SK-N-SH (cell line): ENCODE results near the gene ITGAV.

Experiments
- CHD2 ChIP-seq: fragments of 150-350 bp; IDR thresholded peaks from 2 replicates; pipeline ENCODE4 v1.6.1; 2018; ENCODE audit warnings: low read length; ENCODE audit not compliant: partially characterized antibody
- GATA2 ChIP-seq: sonication (generic); formaldehyde crosslinking; IDR thresholded peaks from 2 replicates; pipeline ENCODE4 v1.5.0; 2020; ENCODE audit warnings: mild to moderate bottlenecking, missing genetic modification reagents
- RXRA ChIP-seq: IDR thresholded peaks from 2 replicates; pipeline ENCODE4 v1.4.0; 2012; ENCODE audit warnings: low read depth, mild to moderate bottlenecking, borderline replicate concordance
- SMC3 ChIP-seq: IDR thresholded peaks from 2 replicates; pipeline ENCODE4 v1.6.1; 2012; ENCODE audit warnings: low read depth, low read length, improper control_type of control experiment
- TF ChIP-seq, protein P1 (sequence below): fragments of 150-350 bp; IDR thresholded peaks from 2 replicates; pipeline ENCODE4 v1.6.1; 2017; ENCODE audit warnings: antibody characterized with exemption, low read length, low read depth, borderline replicate concordance
- TF ChIP-seq, protein P2 (sequence below): IDR thresholded peaks from 2 replicates; pipeline ENCODE4; 2012

DNA sequence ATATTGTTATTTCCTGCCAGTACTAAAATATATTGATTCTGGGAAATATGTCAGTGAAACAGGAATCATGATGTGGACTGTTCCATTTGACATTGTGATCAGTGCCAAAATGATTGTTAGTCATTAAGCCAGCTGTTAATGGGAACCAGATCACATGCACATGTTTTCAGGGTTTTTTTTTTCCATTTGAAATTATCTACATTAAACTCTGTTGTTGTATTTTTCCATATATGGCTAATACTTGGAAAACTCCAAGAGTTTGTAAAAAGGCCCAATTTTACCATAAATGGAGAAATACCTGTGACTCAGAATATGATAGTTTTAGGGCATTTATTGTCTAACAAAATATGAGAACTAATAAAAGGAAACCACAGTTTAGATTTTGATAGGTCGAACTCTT is 13.4 kb downstream of the ITGAV start:
- TF ChIP-seq, protein P1, sequence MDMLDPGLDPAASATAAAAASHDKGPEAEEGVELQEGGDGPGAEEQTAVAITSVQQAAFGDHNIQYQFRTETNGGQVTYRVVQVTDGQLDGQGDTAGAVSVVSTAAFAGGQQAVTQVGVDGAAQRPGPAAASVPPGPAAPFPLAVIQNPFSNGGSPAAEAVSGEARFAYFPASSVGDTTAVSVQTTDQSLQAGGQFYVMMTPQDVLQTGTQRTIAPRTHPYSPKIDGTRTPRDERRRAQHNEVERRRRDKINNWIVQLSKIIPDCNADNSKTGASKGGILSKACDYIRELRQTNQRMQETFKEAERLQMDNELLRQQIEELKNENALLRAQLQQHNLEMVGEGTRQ, result no peak
- TF ChIP-seq CHD2, result no peak
- TF ChIP-seq, protein P2, sequence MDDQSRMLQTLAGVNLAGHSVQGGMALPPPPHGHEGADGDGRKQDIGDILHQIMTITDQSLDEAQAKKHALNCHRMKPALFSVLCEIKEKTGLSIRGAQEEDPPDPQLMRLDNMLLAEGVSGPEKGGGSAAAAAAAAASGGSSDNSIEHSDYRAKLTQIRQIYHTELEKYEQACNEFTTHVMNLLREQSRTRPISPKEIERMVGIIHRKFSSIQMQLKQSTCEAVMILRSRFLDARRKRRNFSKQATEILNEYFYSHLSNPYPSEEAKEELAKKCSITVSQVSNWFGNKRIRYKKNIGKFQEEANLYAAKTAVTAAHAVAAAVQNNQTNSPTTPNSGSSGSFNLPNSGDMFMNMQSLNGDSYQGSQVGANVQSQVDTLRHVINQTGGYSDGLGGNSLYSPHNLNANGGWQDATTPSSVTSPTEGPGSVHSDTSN, result no peak
- no peak for TF ChIP-seq GATA2 (CRISPR knock-in tag)
- no peak for TF ChIP-seq SMC3
- no peak for TF ChIP-seq RXRA
